Esophagus squamous epithelium (tissue), 4 donors: ENCODE measurements around the gene TMEFF2.

ENCODE experiments used
- CTCF ChIP-seq, 6 experiments: fragments of 450-650 bp in 4 of 6; fragments of 200-600 bp in 2 of 6; sonication (generic) in 2 of 6; IDR thresholded peaks; one replicate each; pipeline ENCODE4 v1.5.1; 2016 to 2019; ENCODE audit warnings: antibody characterized with exemption in 6 of 6, mild to moderate bottlenecking in 4 of 6, moderate library complexity in 4 of 6
- POLR2A ChIP-seq, 4 donors: fragments of 450-650 bp; IDR thresholded peaks; one replicate each; pipeline ENCODE4 v1.6.1; 2017; ENCODE audit warnings: antibody characterized with exemption in 4 of 4, mild to moderate bottlenecking in 4 of 4, moderate library complexity in 3 of 4

- TF ChIP-seq CTCF (IDR thresholded peaks at IDR 0.05) (no peak), POLR2A (IDR thresholded peaks at IDR 0.05) (no peak)
Observed at GRCh38 chr2:191922736-191923651, 271.7 kb downstream of the TMEFF2 start.
